GM12892 (cell line): ENCODE data around the gene SLC30A2.

ENCODE experiments used
- POLR2A ChIP-seq: IDR thresholded peaks from 2 replicates; pipeline ENCODE4 v1.6.1; 2011; ENCODE audit warnings: low read depth, low read length, control low read depth
- POLR2AphosphoS5 ChIP-seq: IDR thresholded peaks from 2 replicates; pipeline ENCODE4 v1.6.1; 2011; ENCODE audit warnings: low read depth, low read length, control low read depth
- TAF1 ChIP-seq: IDR thresholded peaks from 2 replicates; pipeline ENCODE4 v1.6.1; 2011; ENCODE audit warnings: low read depth, mild to moderate bottlenecking, control low read depth, low read length, borderline replicate concordance

DNA sequence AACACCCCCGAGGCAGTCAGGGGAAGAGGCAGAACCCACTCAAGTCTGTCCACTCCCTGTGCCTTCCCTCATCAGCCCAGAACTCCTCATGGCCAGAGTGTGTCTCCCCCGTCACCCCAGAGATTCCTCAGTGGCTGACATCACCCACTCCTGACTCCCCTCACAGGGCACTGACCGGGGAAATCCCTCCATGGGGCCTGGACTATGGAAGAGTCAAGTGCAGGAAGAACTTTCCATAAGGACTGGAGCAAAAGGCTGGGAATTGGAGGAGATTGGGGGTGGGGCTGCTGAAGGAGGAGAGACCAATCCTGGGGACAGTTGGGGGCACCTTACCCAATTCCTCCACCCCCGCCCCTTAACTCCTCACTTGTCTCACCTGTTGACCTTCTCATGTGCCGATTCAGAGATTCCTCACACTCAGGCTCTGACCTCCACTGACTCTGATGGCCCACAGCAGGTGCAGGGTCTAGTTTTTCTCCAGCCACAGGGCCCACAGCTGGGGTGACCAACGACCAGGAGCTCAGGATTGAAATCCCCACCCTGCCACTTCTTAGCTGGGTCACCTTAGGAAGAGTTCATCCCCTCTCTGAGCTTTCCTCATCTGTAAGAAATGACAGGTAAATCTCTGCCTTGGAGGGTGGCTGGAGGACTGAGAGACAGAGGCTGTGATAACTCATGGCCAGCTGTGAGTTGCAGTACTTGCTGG lies 24.8 kb downstream of the SLC30A2 start:
- TF ChIP-seq POLR2AphosphoS5 (no peak), POLR2A (no peak), TAF1 (no peak)
